GM23248 (cell line): ENCODE results near the gene CBY1. TPM values are rescaled to one million over a fixed set of nuclear protein-coding genes. Genes with fewer than 3 reads are reported as not detected.
A peak's percentile ranks its signal among the peaks of the same experiment; 100 is the strongest.
"Not testable (repeated sequence)": the region's sequence is repeated elsewhere in the genome, so short reads cannot be mapped to it uniquely, and the experiment has no call there.

Experiments
- DNase-seq: peaks from one replicate; pipeline ENCODE4 v3.0.0-alpha.2; 2015
- H2AFZ ChIP-seq: fragments of 200-600 bp; sonication (generic); 2 replicates; pipeline ENCODE4 v1.6.1; 2016; ENCODE audit warnings: antibody characterized with exemption
- H3F3A ChIP-seq: fragments of 200-600 bp; sonication (generic); 2 replicates; pipeline ENCODE4 v1.6.1; 2016; ENCODE audit warnings: mild to moderate bottlenecking, antibody characterized with exemption, mixed run types; ENCODE audit not compliant: insufficient read depth
- H3K27ac ChIP-seq: fragments of 200-600 bp; sonication (generic); 2 replicates; pipeline ENCODE4 v1.5.1; 2016; ENCODE audit warnings: mild to moderate bottlenecking
- H3K27me3 ChIP-seq: fragments of 200-600 bp; sonication (generic); replicated peaks from 2 replicates; pipeline ENCODE4 v1.6.1; 2016; ENCODE audit warnings: mild to moderate bottlenecking; ENCODE audit not compliant: insufficient read depth
- H3K36me3 ChIP-seq: fragments of 200-600 bp; sonication (generic); 2 replicates; pipeline ENCODE4 v1.6.1; 2016; ENCODE audit warnings: low read depth, mild to moderate bottlenecking
- H3K4me1 ChIP-seq: fragments of 200-600 bp; sonication (generic); 2 replicates; pipeline ENCODE4 v1.6.1; 2016; ENCODE audit warnings: mild to moderate bottlenecking; ENCODE audit not compliant: insufficient read depth
- H3K4me2 ChIP-seq: fragments of 200-600 bp; sonication (generic); one replicate; pipeline ENCODE4 v1.6.1; 2016; ENCODE audit warnings: mild to moderate bottlenecking; ENCODE audit not compliant: unreplicated experiment
- H3K4me3 ChIP-seq: fragments of 200-600 bp; sonication (generic); 2 replicates; pipeline ENCODE4 v1.5.1; 2016; ENCODE audit warnings: mild to moderate bottlenecking
- H3K79me2 ChIP-seq: fragments of 200-600 bp; sonication (generic); 2 replicates; pipeline ENCODE4 v1.6.1; 2016; ENCODE audit warnings: mild to moderate bottlenecking; ENCODE audit not compliant: insufficient read depth
- H3K9ac ChIP-seq: fragments of 200-600 bp; sonication (generic); 2 replicates; pipeline ENCODE4 v1.6.1; 2016; ENCODE audit warnings: mild to moderate bottlenecking
- H3K9me2 ChIP-seq: fragments of 200-600 bp; sonication (generic); 2 replicates; pipeline ENCODE4 v1.6.1; 2016; ENCODE audit warnings: mixed run types, mild to moderate bottlenecking, moderate library complexity; ENCODE audit not compliant: insufficient read depth
- H3K9me3 ChIP-seq: fragments of 200-600 bp; sonication (generic); one replicate; pipeline ENCODE4 v1.6.1; 2017; ENCODE audit warnings: low read depth
- H4K20me1 ChIP-seq: fragments of 200-600 bp; sonication (generic); 2 replicates; pipeline ENCODE4 v1.6.0; 2016; ENCODE audit not compliant: insufficient read depth
- EZH2 ChIP-seq: fragments of 200-600 bp; sonication (generic); IDR thresholded peaks from 2 replicates; pipeline ENCODE4 v1.6.1; 2018; ENCODE audit warnings: antibody characterized with exemption, mild to moderate bottlenecking; ENCODE audit not compliant: insufficient read depth, poor library complexity, severe bottlenecking
- EZH2phosphoT487 ChIP-seq: fragments of 200-600 bp; sonication (generic); IDR thresholded peaks from 2 replicates; pipeline ENCODE4 v1.6.1; 2018; ENCODE audit warnings: antibody characterized with exemption, moderate library complexity, mild to moderate bottlenecking, low read depth; ENCODE audit not compliant: insufficient read depth
- WGBS, 2 experiments: methylation state at CpG; one replicate each; pipeline ENCODE4 v1.1.6; 2015 to 2017; ENCODE audit warnings: low lambda C conversion rate in 2 of 2, low coverage in 1 of 2; ENCODE audit errors: missing lambda C conversion rate in 2 of 2; 5-methylcytosine and 5-hydroxymethylcytosine counted together
- in situ Hi-C: fragments of 300-500 bp; cut with MboI; formaldehyde crosslinking; loops from 2 replicates; pipeline ENCODE4 v1.15.0; 2020
- polyA plus RNA-seq: library from polyadenylated mRNA; unstranded; fragments of >200 nt; fragmentation: Nextera tagmentation; extraction: Ambion mirVana; gene quantifications from 2 replicates; pipeline ENCODE4 v1.2.1, GENCODE V29; 2016
- total RNA-seq: library from RNA; depleted of rRNA; stranded (reverse); fragments of >200 nt; shearing (Covaris generic); gene quantifications from 2 replicates; pipeline ENCODE4 v1.2.3, GENCODE V29; 2014

The CBY1 gene
- total and polyA plus RNA-seq, 2 experiments from 2014 or later: 24.5 to 59.4 TPM

DNA sequence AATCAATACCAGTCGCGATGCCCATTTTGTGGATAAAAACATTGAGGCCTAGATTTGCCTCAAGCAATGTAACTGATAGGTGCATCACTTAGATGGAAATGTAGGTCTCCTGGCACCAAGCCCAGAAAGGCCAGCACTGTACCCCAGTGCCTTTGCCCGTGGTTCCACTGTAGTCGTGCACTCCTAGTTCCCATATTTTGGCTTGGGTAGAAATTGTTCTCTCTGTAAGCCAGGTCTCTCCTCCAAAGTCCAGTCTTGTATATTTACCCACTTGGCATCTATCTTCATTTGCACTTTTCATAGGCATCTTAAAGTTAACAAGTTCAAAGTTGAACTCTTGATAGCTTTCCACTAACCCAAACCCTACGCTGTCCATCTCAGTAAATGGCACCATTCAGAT, 44.9 kb upstream of the CBY1 start:
- in situ Hi-C loops: no loop called here
- Histone ChIP-seq H3K79me2 (no peaks in the 10 kb centered on the region), H3K9me2 (no peaks in the 10 kb centered on the region), H4K20me1 (no peaks in the 10 kb centered on the region), H2AFZ (no peak overlapping the region), H3K9ac (no peak overlapping the region), H3K4me3 (no peak overlapping the region), H3K9me3 (no peaks in the 10 kb centered on the region), H3K4me2 (no peak overlapping the region), H3K27ac (no peak overlapping the region), H3K36me3 (no peaks in the 10 kb centered on the region), H3K4me1 (0 out of 2 replicates have a peak, but pooled peaks cover 4% of the 10 kb centered on the region), H3F3A (peaks cover 8% of the 10 kb centered on the region; the same call in 1 of the 2 replicates), H3K27me3 (no peaks in the 10 kb centered on the region)
- TF ChIP-seq EZH2: no peak
- no peak for TF ChIP-seq EZH2phosphoT487
- no peak for DNase-seq
- WGBS, 2 experiments: 94 to 99% methylated on average over 5 of the region's 5 CpGs

- Histone ChIP-seq H3K4me2 (no peak overlapping the region), H3K36me3 (no peaks in the 10 kb centered on the region), H3K9me3 (no peaks in the 10 kb centered on the region), H3F3A (no peaks in the 10 kb centered on the region), H3K9me2 (no peaks in the 10 kb centered on the region), H3K27me3 (no peaks in the 10 kb centered on the region), H3K27ac (no peak overlapping the region), H3K4me1 (no peaks in the 10 kb centered on the region), H2AFZ (no peak overlapping the region), H3K9ac (no peak overlapping the region), H4K20me1 (no peaks in the 10 kb centered on the region), H3K79me2 (no peaks in the 10 kb centered on the region), H3K4me3 (no peak overlapping the region)
- in situ Hi-C loops: no loop called here
- 77 to 79% methylated on average over 5 of the region's 5 CpGs for WGBS, 2 experiments
- DNase-seq: no peak
- TF ChIP-seq EZH2 (no peak), EZH2phosphoT487 (no peak)
Observed at GRCh38 chr22:38612217-38613006, 44.0 kb upstream of the CBY1 start.

DNA sequence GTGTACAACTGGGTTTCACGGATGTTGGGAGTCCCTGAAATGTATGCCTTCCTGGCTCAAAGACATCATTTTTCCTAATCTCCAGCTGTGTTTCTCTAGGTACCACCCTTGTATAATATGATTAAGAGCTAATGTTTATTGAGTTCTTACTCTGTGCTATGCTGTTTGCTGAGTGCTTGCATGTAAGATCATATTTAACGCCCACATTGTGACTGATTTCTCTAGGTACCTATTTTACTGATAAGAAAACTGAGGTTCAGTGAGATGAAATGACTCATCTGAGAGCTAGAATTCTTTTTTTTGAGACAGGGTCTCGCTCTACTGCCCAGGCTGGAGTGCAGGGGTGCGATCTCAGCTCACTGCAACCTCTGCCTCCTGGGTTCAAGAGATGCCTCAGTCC, 42.9 kb upstream of the CBY1 start:
- no peak for TF ChIP-seq EZH2
- no peak for TF ChIP-seq EZH2phosphoT487
- WGBS, 2 experiments: 86 to 93% methylated on average over 4 of the region's 4 CpGs

DNA sequence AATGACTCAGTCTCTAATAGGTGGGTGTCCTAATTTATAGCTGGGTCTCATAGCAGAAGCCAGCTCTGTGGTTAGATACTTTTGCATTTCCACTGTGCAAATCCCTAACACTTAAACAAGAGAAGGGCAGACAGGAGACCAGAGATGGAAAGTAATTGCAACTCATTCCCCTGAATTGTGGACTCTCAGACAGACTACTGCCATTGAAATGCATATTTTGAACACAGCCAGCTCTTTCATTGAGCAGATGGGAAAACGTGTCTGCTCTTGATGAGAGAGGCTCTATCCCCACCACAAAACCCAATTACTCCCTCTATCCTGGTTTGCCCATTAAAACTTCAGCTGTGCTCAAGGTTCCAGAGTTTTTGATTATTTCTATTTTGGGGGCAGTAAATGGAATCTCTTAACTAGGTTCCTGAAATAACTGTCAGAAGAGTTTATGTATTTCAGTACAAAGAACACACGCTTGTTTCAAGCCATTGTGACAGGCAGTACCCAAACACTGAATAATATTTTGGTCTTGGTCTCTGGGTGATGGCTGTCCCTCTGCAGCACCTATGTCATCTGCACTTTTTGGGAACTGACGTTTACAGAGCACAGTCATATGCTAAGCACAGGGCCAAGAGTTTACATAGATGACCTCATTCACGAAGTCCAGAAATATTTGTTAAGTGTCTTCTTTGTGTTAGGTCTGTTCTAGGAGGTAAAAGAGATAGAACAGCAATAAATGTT, 41.9 kb upstream of the CBY1 start:
- 64 to 65% methylated on average over 4 of the region's 4 CpGs for WGBS, 2 experiments
- H3K4me3 ChIP-seq: no peak overlapping the region
- no peak overlapping the region for H3K4me2 ChIP-seq
- H3K27ac ChIP-seq: no peak overlapping the region
- H3K9ac ChIP-seq: no peak overlapping the region
- no peak overlapping the region for H2AFZ ChIP-seq
- no peaks in the 10 kb centered on the region for H3K79me2 ChIP-seq
- no peaks in the 10 kb centered on the region for H3K9me2 ChIP-seq
- in situ Hi-C loops: no loop called here
- H3K36me3 ChIP-seq: no peaks in the 10 kb centered on the region
- no peaks in the 10 kb centered on the region for H3F3A ChIP-seq
- H3K9me3 ChIP-seq: no peaks in the 10 kb centered on the region
- H3K4me1 ChIP-seq: no peaks in the 10 kb centered on the region
- peak; percentile 28 for DNase-seq
- TF ChIP-seq EZH2phosphoT487: no peak
- TF ChIP-seq EZH2: no peak
- no peaks in the 10 kb centered on the region for H3K27me3 ChIP-seq
- H4K20me1 ChIP-seq: no peaks in the 10 kb centered on the region

More for the DNA sequence above, 42.9 kb upstream of the CBY1 start:
- in situ Hi-C loops: no loop called here
- H3K9ac ChIP-seq: no peak overlapping the region
- H2AFZ ChIP-seq: no peak overlapping the region
- H3K4me3 ChIP-seq: no peak overlapping the region
- no peak overlapping the region for H3K4me2 ChIP-seq
- no peaks in the 10 kb centered on the region for H3K79me2 ChIP-seq
- H3K27me3 ChIP-seq: no peaks in the 10 kb centered on the region
- no peaks in the 10 kb centered on the region for H3K9me2 ChIP-seq
- no peaks in the 10 kb centered on the region for H4K20me1 ChIP-seq
- H3K36me3 ChIP-seq: no peaks in the 10 kb centered on the region
- no peaks in the 10 kb centered on the region for H3K4me1 ChIP-seq
- no peak overlapping the region for H3K27ac ChIP-seq
- DNase-seq: no peak
- H3K9me3 ChIP-seq: no peaks in the 10 kb centered on the region
- no peaks in the 10 kb centered on the region for H3F3A ChIP-seq

- H3K9ac ChIP-seq, H3K4me2 ChIP-seq, H3K9me3 ChIP-seq, H3K27ac ChIP-seq, H3K4me1 ChIP-seq, in situ Hi-C loops, DNase-seq, H4K20me1 ChIP-seq, H2AFZ ChIP-seq, H3K4me3 ChIP-seq, H3F3A ChIP-seq, H3K36me3 ChIP-seq, H3K9me2 ChIP-seq, H3K27me3 ChIP-seq, H3K79me2 ChIP-seq: not testable (repeated sequence)
- 88 to 96% methylated on average over 9 of the region's 9 CpGs for WGBS, 2 experiments
Observed at GRCh38 chr22:38615064-38615405, 41.4 kb upstream of the CBY1 start.
